Cardiac muscle cell (in vitro differentiated cells and primary cell): ENCODE data around the gene COL23A1. TPM values are rescaled to one million over a fixed set of nuclear protein-coding genes. Genes with fewer than 3 reads are reported as not detected.

Experiments
- DNase-seq, 2 donors: peaks; one replicate each; pipeline versions ENCODE4 v3.0.0 to v3.0.0-alpha.2; 2010 to 2017; ENCODE audit warnings: low read depth in 1 of 2, low spot score in 1 of 2
- H3K27ac ChIP-seq: fragments of 200-600 bp; sonication (generic); 2 replicates; pipeline ENCODE4 v1.5.1; 2016
- H3K27me3 ChIP-seq: fragments of 200-600 bp; sonication (generic); 2 replicates; pipeline ENCODE4 v1.6.0; 2016; ENCODE audit warnings: control low read depth
- H3K36me3 ChIP-seq: fragments of 200-600 bp; sonication (generic); 2 replicates; pipeline ENCODE4 v1.5.1; 2016; ENCODE audit warnings: control low read depth
- H3K4me1 ChIP-seq: fragments of 200-600 bp; sonication (generic); 2 replicates; pipeline ENCODE4 v1.8.1; 2017; ENCODE audit warnings: low read depth, mild to moderate bottlenecking, mixed run types
- H3K4me3 ChIP-seq: fragments of 200-600 bp; sonication (generic); 2 replicates; pipeline ENCODE4 v1.5.1; 2016; ENCODE audit warnings: mild to moderate bottlenecking
- H3K9me3 ChIP-seq: fragments of 200-600 bp; sonication (generic); 2 replicates; pipeline ENCODE4 v1.5.1; 2017; ENCODE audit warnings: low read depth, mild to moderate bottlenecking, control low read depth
- polyA plus RNA-seq: library from polyadenylated mRNA; unstranded; fragments of >200 nt; fragmentation: Nextera tagmentation; extraction: Ambion mirVana; gene quantifications from 2 replicates; pipeline ENCODE4 v1.2.1, GENCODE V29; 2016
- total RNA-seq: library from RNA; depleted of rRNA; stranded (reverse); fragments of >200 nt; gene quantifications from 2 replicates; pipeline ENCODE4 v1.2.3, GENCODE V29; 2016
- TF ChIP-seq, protein P1 (sequence below): IDR thresholded peaks from 2 replicates; pipeline ENCODE4 v1.5.1; 2012; ENCODE audit warnings: low read depth, mild to moderate bottlenecking, low read length

Gene COL23A1
- total and polyA plus RNA-seq, 2 experiments from 2014 or later = 28.9 to 43.0 TPM

DNA sequence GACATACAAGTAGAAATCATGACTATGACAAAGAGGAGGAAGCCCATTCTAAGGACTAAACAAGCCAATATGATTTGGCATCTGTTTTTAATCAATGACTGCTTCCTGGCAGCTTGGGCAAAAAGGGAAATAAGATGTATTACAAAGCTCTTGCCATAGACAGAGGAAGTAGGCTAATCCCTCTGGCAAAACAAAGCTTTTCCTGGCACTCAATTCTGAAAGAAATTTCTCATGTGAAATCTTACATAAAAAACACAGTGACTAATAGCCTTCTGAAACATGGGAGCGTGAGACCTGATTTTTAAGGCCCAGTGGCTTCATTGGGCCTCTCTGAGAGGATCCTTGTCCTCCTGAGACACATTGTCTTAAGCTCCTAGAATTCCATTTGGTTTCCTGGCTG, 93.6 kb downstream of the COL23A1 start:
- no peak overlapping the region for H3K4me3 ChIP-seq
- no peaks in the 10 kb centered on the region for H3K27me3 ChIP-seq
- H3K4me1 ChIP-seq = no peaks in the 10 kb centered on the region
- no peaks in the 10 kb centered on the region for H3K36me3 ChIP-seq
- DNase-seq = no peak
- H3K27ac ChIP-seq = no peak overlapping the region
- H3K9me3 ChIP-seq = no peaks in the 10 kb centered on the region
- TF ChIP-seq, protein P1, sequence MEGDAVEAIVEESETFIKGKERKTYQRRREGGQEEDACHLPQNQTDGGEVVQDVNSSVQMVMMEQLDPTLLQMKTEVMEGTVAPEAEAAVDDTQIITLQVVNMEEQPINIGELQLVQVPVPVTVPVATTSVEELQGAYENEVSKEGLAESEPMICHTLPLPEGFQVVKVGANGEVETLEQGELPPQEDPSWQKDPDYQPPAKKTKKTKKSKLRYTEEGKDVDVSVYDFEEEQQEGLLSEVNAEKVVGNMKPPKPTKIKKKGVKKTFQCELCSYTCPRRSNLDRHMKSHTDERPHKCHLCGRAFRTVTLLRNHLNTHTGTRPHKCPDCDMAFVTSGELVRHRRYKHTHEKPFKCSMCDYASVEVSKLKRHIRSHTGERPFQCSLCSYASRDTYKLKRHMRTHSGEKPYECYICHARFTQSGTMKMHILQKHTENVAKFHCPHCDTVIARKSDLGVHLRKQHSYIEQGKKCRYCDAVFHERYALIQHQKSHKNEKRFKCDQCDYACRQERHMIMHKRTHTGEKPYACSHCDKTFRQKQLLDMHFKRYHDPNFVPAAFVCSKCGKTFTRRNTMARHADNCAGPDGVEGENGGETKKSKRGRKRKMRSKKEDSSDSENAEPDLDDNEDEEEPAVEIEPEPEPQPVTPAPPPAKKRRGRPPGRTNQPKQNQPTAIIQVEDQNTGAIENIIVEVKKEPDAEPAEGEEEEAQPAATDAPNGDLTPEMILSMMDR = no peak

DNA sequence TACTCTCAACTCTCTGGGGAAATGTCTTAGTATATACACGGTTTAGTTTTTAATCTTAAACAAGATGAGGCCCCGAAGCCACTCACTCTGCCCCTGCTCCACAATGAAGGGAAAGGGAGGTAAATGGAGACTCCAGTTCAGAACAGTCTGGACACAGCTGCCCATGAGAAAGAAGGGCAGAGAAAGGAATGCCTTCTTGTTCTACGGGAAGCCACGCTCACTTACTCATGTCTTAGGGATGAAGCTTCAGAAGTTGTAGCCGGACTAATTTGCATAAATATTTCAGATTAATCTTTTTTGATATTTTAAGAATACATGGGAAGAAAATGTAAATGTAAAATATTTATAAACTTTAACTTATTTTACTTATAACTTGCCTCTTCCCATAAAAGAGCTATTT, 94.0 kb downstream of the COL23A1 start:
- H3K27me3 ChIP-seq = no peaks in the 10 kb centered on the region
- no peaks in the 10 kb centered on the region for H3K36me3 ChIP-seq
- no peak overlapping the region for H3K27ac ChIP-seq
- no peaks in the 10 kb centered on the region for H3K9me3 ChIP-seq
- DNase-seq = no peak
- no peaks in the 10 kb centered on the region for H3K4me1 ChIP-seq
- no peak overlapping the region for H3K4me3 ChIP-seq
- TF ChIP-seq, protein P1 = no peak

DNA sequence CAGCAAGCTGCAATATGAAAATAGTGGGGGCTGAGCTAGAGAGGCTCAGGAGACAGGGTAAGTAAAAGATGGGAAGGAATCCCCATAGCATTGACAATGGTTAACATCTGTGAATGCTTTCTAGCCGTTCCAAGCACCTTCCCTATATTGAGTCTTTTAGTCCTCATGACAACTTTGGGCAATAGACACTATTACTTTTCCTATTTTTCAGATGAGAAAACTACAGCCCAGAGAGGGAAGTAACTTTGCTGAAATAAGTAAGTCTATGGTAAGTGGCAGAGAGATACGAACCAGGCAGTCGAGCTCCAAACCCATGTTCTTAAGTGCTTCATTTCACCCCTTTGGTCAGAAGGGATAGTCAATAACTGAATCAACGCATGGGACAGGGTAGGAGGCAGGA, 94.5 kb downstream of the COL23A1 start:
- Histone ChIP-seq H3K4me1 (no peaks in the 10 kb centered on the region), H3K9me3 (no peaks in the 10 kb centered on the region), H3K4me3 (no peak overlapping the region), H3K27me3 (no peaks in the 10 kb centered on the region), H3K27ac (no peak overlapping the region), H3K36me3 (no peaks in the 10 kb centered on the region)
- TF ChIP-seq, protein P1 = no peak
- no peak for DNase-seq

DNA sequence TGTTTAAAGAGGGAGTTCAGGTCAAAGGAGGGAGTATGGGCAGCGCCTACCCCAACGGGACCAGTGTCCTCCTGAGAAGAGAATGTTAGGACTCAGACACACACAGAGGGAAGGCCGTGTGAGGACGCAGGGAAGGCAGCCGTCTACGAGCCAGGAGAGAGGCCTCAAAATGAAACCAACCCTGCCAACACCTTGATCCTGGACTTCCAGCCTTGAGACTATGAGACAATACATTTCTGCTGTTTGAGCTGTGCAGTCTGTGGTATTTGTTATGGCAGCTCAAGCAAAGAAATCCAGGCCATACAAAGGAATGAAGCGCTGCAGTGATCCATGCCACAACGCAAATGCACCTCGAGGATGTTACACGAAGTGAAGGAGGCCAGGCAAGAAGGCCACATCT, 97.9 kb downstream of the COL23A1 start:
- TF ChIP-seq, protein P1 = no peak
- Histone ChIP-seq H3K36me3 (no peaks in the 10 kb centered on the region), H3K9me3 (no peaks in the 10 kb centered on the region), H3K27ac (no peak overlapping the region), H3K4me3 (no peak overlapping the region), H3K4me1 (no peaks in the 10 kb centered on the region), H3K27me3 (no peaks in the 10 kb centered on the region)
- DNase-seq = no peak

DNA sequence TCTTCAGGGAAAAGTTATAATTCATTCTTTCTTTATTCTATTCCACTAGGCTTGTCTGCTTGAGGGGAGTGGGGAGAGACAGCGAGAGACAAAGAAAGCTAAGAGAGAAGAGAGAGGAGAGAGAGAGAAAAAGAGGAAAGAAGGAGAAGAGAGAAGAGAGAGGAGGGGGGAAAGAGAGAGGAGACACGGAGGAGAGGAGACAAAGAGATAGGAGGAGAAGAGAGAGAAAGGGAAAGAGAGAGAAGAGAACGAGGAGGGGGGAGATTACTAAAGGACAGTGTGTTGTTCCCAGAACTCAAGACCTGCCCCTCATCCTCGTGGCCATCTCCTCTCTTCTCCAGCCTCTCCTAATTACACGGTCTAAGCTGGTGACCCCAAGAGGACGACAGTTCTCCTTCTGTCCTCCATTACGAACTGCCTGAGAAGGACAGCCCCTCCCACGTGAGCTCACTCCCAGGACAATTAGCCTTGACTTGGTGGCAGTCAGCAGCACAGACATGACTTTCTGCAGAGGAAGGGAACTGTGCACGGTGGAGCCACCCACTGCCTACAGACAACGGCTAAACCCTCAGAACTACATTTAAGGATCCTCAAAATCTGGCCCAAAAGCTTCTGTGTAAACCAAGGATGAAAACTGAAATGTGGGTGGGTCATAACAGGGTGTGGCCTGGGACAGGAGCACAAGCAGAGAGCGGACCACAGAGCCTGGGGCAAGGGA, 99.1 kb downstream of the COL23A1 start:
- Histone ChIP-seq H3K4me3 (no peak overlapping the region), H3K36me3 (no peaks in the 10 kb centered on the region), H3K4me1 (no peaks in the 10 kb centered on the region), H3K9me3 (no peaks in the 10 kb centered on the region), H3K27me3 (no peaks in the 10 kb centered on the region), H3K27ac (no peak overlapping the region)
- TF ChIP-seq, protein P1 = no peak
- no peak for DNase-seq
